LHCN-M2 (cell line): Measurements from ENCODE around the gene NPHP1. TPM values are rescaled to one million over a fixed set of nuclear protein-coding genes. Genes with fewer than 3 reads are reported as not detected.
"Not testable (repeated sequence)": the region's sequence is repeated elsewhere in the genome, so short reads cannot be mapped to it uniquely, and the experiment has no call there.

Experiments
- DNase-seq: peaks from one replicate; pipeline ENCODE4 v3.0.0-alpha.2; 2012; ENCODE audit warnings: low read depth
- polyA plus RNA-seq: library from polyadenylated mRNA; unstranded; fragments of >200 nt; gene quantifications from one replicate; pipeline ENCODE4 v1.2.1, GENCODE V29; 2012; ENCODE audit warnings: missing spikeins
- total RNA-seq: library from RNA; depleted of rRNA; stranded (reverse); fragments of >200 nt; gene quantifications from 2 replicates; pipeline ENCODE4 v1.2.3, GENCODE V29; 2014; rRNA removed

The NPHP1 gene
- total RNA-seq: 3.6 and 4.8 TPM in 2 replicates
- polyA plus RNA-seq: 3.5 TPM

- DNase-seq: peak; percentile 77
Measured at GRCh38 chr2:110204408-110205385, at the start of gene NPHP1. Gene NPHP1 (minus strand): TSS chr2:110205013. CDS start chr2:110204968, 45 bp downstream.

GRCh38 chr2:110248081-110248795, 43.4 kb upstream of the NPHP1 start:
- DNase-seq: peak; percentile 25

GRCh38 chr2:110245488-110246435, 40.9 kb upstream of the NPHP1 start:
- not testable (repeated sequence) for DNase-seq

GRCh38 chr2:110243283-110243682, 38.5 kb upstream of the NPHP1 start:
- DNase-seq: not testable (repeated sequence)

GRCh38 chr2:110234514-110234913, 29.7 kb upstream of the NPHP1 start:
- DNase-seq: not testable (repeated sequence)

- DNase-seq: not testable (repeated sequence)
Measured at GRCh38 chr2:110229886-110230285, 25.1 kb upstream of the NPHP1 start.

- not testable (repeated sequence) for DNase-seq
Measured at GRCh38 chr2:110222626-110223025, 17.8 kb upstream of the NPHP1 start.

- DNase-seq: no peak
Measured at GRCh38 chr2:110221938-110222337, 17.1 kb upstream of the NPHP1 start.

- no peak for DNase-seq
Measured at GRCh38 chr2:110220190-110220564, 15.4 kb upstream of the NPHP1 start.

- DNase-seq: no peak
Measured at GRCh38 chr2:110219496-110220189, 14.8 kb upstream of the NPHP1 start.

- not testable (repeated sequence) for DNase-seq
Measured at GRCh38 chr2:110218889-110219288, 14.1 kb upstream of the NPHP1 start.

GRCh38 chr2:110216803-110217202, 12.0 kb upstream of the NPHP1 start:
- DNase-seq: no peak

- no peak for DNase-seq
Measured at GRCh38 chr2:110216199-110216598, 11.4 kb upstream of the NPHP1 start.

- DNase-seq: no peak
Measured at GRCh38 chr2:110215566-110216158, 10.8 kb upstream of the NPHP1 start.

GRCh38 chr2:110215091-110215490, 10.3 kb upstream of the NPHP1 start:
- DNase-seq: no peak

- DNase-seq: not testable (repeated sequence)
Measured at GRCh38 chr2:110213522-110213921, 8.7 kb upstream of the NPHP1 start.

- peak; percentile 73 for DNase-seq
Measured at GRCh38 chr2:110211938-110212858, 7.4 kb upstream of the NPHP1 start, which contains the start of gene MTLN. Gene MTLN (minus strand): TSS chr2:110212547. CDS start chr2:110212525, 22 bp downstream.

- no peak for DNase-seq
Measured at GRCh38 chr2:110205660-110206455, 1.0 kb upstream of the NPHP1 start.
